MM.1S (cell line): Measurements from ENCODE around the gene RPTN.

Experiments
- EZH2 ChIP-seq: fragments of 300-600 bp; sonication (generic); optimal IDR thresholded peaks from 2 replicates; pipeline ENCODE3; 2017; ENCODE audit warnings: low read depth, mild to moderate bottlenecking, antibody characterized with exemption, low read length, mixed read lengths
- EZH2phosphoT487 ChIP-seq: fragments of 300-600 bp; sonication (generic); IDR thresholded peaks from 2 replicates; pipeline ENCODE4 v1.6.1; 2018; ENCODE audit warnings: antibody characterized with exemption, low read length
- TF ChIP-seq, protein P1 (sequence below): fragments of 300-600 bp; sonication (generic); IDR thresholded peaks from 2 replicates; pipeline ENCODE4 v1.5.1; 2016; ENCODE audit warnings: antibody characterized with exemption, low read length, mixed read lengths

DNA sequence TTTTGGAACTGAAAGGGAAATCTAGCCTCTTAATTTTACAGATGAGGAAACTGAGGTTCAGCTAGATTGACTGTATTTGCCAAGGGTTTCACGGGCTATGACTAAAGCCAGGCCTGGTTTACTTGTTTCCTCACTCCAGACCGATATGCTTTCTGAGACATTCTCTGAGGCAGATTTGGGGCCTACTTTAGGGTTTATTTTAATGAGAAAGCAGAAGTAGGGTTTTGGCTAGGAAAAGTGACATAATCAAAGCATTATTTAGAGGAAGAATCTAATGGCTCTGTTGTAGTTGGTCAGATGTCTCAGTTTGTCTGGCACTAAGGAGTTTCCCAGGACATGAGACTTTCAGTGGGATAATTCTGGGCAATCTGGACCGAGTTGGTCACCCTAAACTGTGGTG, 1.5 kb upstream of the RPTN start:
- TF ChIP-seq, protein P1, sequence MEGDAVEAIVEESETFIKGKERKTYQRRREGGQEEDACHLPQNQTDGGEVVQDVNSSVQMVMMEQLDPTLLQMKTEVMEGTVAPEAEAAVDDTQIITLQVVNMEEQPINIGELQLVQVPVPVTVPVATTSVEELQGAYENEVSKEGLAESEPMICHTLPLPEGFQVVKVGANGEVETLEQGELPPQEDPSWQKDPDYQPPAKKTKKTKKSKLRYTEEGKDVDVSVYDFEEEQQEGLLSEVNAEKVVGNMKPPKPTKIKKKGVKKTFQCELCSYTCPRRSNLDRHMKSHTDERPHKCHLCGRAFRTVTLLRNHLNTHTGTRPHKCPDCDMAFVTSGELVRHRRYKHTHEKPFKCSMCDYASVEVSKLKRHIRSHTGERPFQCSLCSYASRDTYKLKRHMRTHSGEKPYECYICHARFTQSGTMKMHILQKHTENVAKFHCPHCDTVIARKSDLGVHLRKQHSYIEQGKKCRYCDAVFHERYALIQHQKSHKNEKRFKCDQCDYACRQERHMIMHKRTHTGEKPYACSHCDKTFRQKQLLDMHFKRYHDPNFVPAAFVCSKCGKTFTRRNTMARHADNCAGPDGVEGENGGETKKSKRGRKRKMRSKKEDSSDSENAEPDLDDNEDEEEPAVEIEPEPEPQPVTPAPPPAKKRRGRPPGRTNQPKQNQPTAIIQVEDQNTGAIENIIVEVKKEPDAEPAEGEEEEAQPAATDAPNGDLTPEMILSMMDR: no peak
- TF ChIP-seq EZH2 (no peak), EZH2phosphoT487 (no peak)
